Liver (tissue), 9 donors: ENCODE measurements around the gene SOX15. TPM values are rescaled to one million over a fixed set of nuclear protein-coding genes. Genes with fewer than 3 reads are reported as not detected.

Source experiments
- DNase-seq: peaks from one replicate; pipeline ENCODE4 v3.0.0-alpha.2; 2017; ENCODE audit warnings: low spot score
- H3K27ac ChIP-seq, 2 donors: one replicate each; pipeline ENCODE4 v1.7.0; 2013; ENCODE audit warnings: inconsistent platforms in 2 of 2, low read length in 2 of 2, control low read depth in 1 of 2, low read depth in 1 of 2, mild to moderate bottlenecking in 1 of 2
- H3K27me3 ChIP-seq, 4 donors: one replicate each; pipeline versions ENCODE4 v1.6.1 to v1.7.0; 2013; ENCODE audit warnings: low read length in 3 of 4, inconsistent platforms in 1 of 4, mild to moderate bottlenecking in 1 of 4, moderate library complexity in 1 of 4; ENCODE audit not compliant: control insufficient read depth in 4 of 4, insufficient read depth in 4 of 4
- H3K36me3 ChIP-seq, 4 donors: one replicate each; pipeline versions ENCODE4 v1.6.1 to v1.7.0; 2013; ENCODE audit warnings: low read length in 3 of 4, mild to moderate bottlenecking in 3 of 4, low read depth in 1 of 4, moderate library complexity in 1 of 4; ENCODE audit not compliant: control insufficient read depth in 4 of 4, insufficient read depth in 3 of 4
- H3K4me1 ChIP-seq, 4 donors: one replicate each; pipeline versions ENCODE4 v1.6.1 to v1.7.0; 2013; ENCODE audit warnings: low read length in 3 of 4, mild to moderate bottlenecking in 3 of 4, moderate library complexity in 1 of 4; ENCODE audit not compliant: control insufficient read depth in 4 of 4, insufficient read depth in 4 of 4
- H3K4me3 ChIP-seq, 3 donors: one replicate each; pipeline versions ENCODE4 v1.6.1 to v1.7.0; 2013; ENCODE audit warnings: low read length in 3 of 3, control low read depth in 1 of 3, low read depth in 1 of 3, mild to moderate bottlenecking in 1 of 3
- H3K9ac ChIP-seq, 2 donors: one replicate each; pipeline ENCODE4 v1.7.0; 2013; ENCODE audit warnings: low read length in 2 of 2, mild to moderate bottlenecking in 2 of 2, moderate library complexity in 2 of 2, control low read depth in 1 of 2, low read depth in 1 of 2
- H3K9me3 ChIP-seq, 4 donors: one replicate each; pipeline versions ENCODE4 v1.6.1 to v1.7.0; 2013; ENCODE audit warnings: low read length in 3 of 4; ENCODE audit not compliant: control insufficient read depth in 4 of 4
- ATF3 ChIP-seq: IDR thresholded peaks from 2 replicates; pipeline ENCODE4 v1.6.1; 2016; ENCODE audit warnings: antibody characterized with exemption
- CTCF ChIP-seq: fragments of 150-350 bp; IDR thresholded peaks from 2 replicates; pipeline ENCODE4 v1.5.1; 2017; ENCODE audit warnings: improper control_type of control experiment, low read depth, low read length; ENCODE audit not compliant: missing input control
- EGR1 ChIP-seq, 2 donors: IDR thresholded peaks; 2 replicates each; pipeline ENCODE4 v1.6.1; 2016 to 2018; ENCODE audit warnings: antibody characterized with exemption in 2 of 2, low read depth in 2 of 2
- FOXA1 ChIP-seq: IDR thresholded peaks from 2 replicates; pipeline ENCODE4 v1.6.1; 2016; ENCODE audit warnings: antibody characterized with exemption
- FOXA2 ChIP-seq: IDR thresholded peaks from 2 replicates; pipeline ENCODE4 v1.6.1; 2016; ENCODE audit warnings: antibody characterized with exemption
- GABPA ChIP-seq, 2 donors: IDR thresholded peaks in 1 of 2; conservative IDR thresholded peaks in 1 of 2; 2 replicates each; pipeline ENCODE4 v1.6.1; 2016; ENCODE audit warnings: antibody characterized with exemption in 2 of 2, mild to moderate bottlenecking in 1 of 2, moderate library complexity in 1 of 2
- HNF4A ChIP-seq, 2 donors: conservative IDR thresholded peaks; 2 replicates each; pipeline ENCODE4 v1.6.1; 2016; ENCODE audit warnings: antibody characterized with exemption in 2 of 2, mild to moderate bottlenecking in 2 of 2
- HNF4G ChIP-seq: IDR thresholded peaks from 2 replicates; pipeline ENCODE4 v1.6.1; 2016; ENCODE audit warnings: antibody characterized with exemption
- JUND ChIP-seq, 2 donors: IDR thresholded peaks; 2 replicates each; pipeline ENCODE4 v1.6.1; 2016; ENCODE audit warnings: antibody characterized with exemption in 2 of 2
- MAX ChIP-seq: IDR thresholded peaks from 2 replicates; pipeline ENCODE4 v1.6.1; 2016; ENCODE audit warnings: antibody characterized with exemption
- NR2F2 ChIP-seq: IDR thresholded peaks from 2 replicates; pipeline ENCODE4 v1.6.1; 2016; ENCODE audit warnings: antibody characterized with exemption
- REST ChIP-seq: IDR thresholded peaks from 2 replicates; pipeline ENCODE4 v1.6.1; 2016; ENCODE audit warnings: antibody characterized with exemption, mild to moderate bottlenecking
- RXRA ChIP-seq, 2 donors: IDR thresholded peaks; 2 replicates each; pipeline ENCODE4 v1.6.1; 2017 to 2018; ENCODE audit warnings: antibody characterized with exemption in 2 of 2, mild to moderate bottlenecking in 1 of 2
- SP1 ChIP-seq: IDR thresholded peaks from 2 replicates; pipeline ENCODE4 v1.6.1; 2018; ENCODE audit warnings: antibody characterized with exemption, mild to moderate bottlenecking
- TAF1 ChIP-seq: conservative IDR thresholded peaks from 2 replicates; pipeline ENCODE4 v1.6.1; 2016; ENCODE audit warnings: antibody characterized with exemption, mild to moderate bottlenecking
- YY1 ChIP-seq: IDR thresholded peaks from 2 replicates; pipeline ENCODE4 v1.6.1; 2016; ENCODE audit warnings: antibody characterized with exemption, mild to moderate bottlenecking
- ZBTB33 ChIP-seq: IDR thresholded peaks from 2 replicates; pipeline ENCODE4 v1.6.1; 2016; ENCODE audit warnings: antibody characterized with exemption
- WGBS: extraction: QIAGEN DNeasy Blood & Tissue Kit; methylation state at CpG from one replicate; pipeline ENCODE4 v1.1.7; 2013; 5-methylcytosine and 5-hydroxymethylcytosine counted together
- polyA plus RNA-seq, 2 donors: library from polyadenylated mRNA; stranded (reverse) in 1 of 2; unstranded in 1 of 2; fragments of 200-250 nt in 1 of 2; fragments of >200 nt in 1 of 2; fragmentation: Nextera tagmentation in 1 of 2; extraction: Ambion mirVana in 1 of 2; gene quantifications; one replicate each; pipeline versions ENCODE4 v1.2.1 to v1.2.3, GENCODE V29; 2013 to 2015
- total RNA-seq, 2 donors: library from RNA; depleted of rRNA; stranded (reverse); fragments of >200 nt; gene quantifications; one replicate each; pipeline ENCODE4 v1.2.3, GENCODE V29; 2014
- donor health status: healthy.
- donor health status: healthy.
- donor health status: healthy.
- donor health status: healthy.
- donor health status: healthy.

Gene SOX15
- total and polyA plus RNA-seq, 4 donors: 0.06 to 0.33 (median 0.17) TPM; not detected in 1

- Histone ChIP-seq H3K9ac (no peak overlapping the region), H3K27ac (no peak overlapping the region), H3K36me3 (no peaks in the 10 kb centered on the region), H3K4me1 (peaks cover 8 to 31% (median 20%) of the 10 kb centered on the region in 4 donors), H3K9me3 (no peaks in the 10 kb centered on the region), H3K27me3 (no peaks in the 10 kb centered on the region), H3K4me3 (no peak overlapping the region)
- no peak for DNase-seq
- 84% methylated on average over 10 of the region's 10 CpGs for WGBS
- TF ChIP-seq REST (no peak), RXRA (IDR thresholded peaks at IDR 0.05) (no peak), FOXA2 (no peak), YY1 (no peak), NR2F2 (no peak), EGR1 (IDR thresholded peaks at IDR 0.05; ENCODE audit: low read depth in 2 of 2) (no peak), GABPA (IDR thresholded peaks at IDR 0.05 in 1 of 2, conservative IDR thresholded peaks at IDR 0.05 in 1 of 2) (no peak), HNF4G (no peak), CTCF (no peak), MAX (no peak), SP1 (no peak), ZBTB33 (no peak), ATF3 (no peak)
These were observed 34.5 kb downstream of the SOX15 start for GRCh38 chr17:7555320-7555948.

- no peak for DNase-seq
- Histone ChIP-seq H3K36me3 (no peaks in the 10 kb centered on the region), H3K27me3 (no peaks in the 10 kb centered on the region), H3K4me1 (peaks cover under 1 to 26% (median 12%) of the 10 kb centered on the region in 4 donors), H3K27ac (peak overlapping the region in 1 of 2 donors; percentile 19), H3K9ac (no peak overlapping the region), H3K4me3 (no peak overlapping the region), H3K9me3 (no peaks in the 10 kb centered on the region)
- 97% methylated on average over 1 of the region's 1 CpG for WGBS
- TF ChIP-seq HNF4G (no peak), JUND (IDR thresholded peaks at IDR 0.05) (no peak), EGR1 (IDR thresholded peaks at IDR 0.05; ENCODE audit: low read depth in 2 of 2) (no peak), FOXA2 (no peak), HNF4A (conservative IDR thresholded peaks at IDR 0.05) (no peak), NR2F2 (no peak), SP1 (no peak), CTCF (no peak), YY1 (no peak), REST (no peak), TAF1 (no peak), FOXA1 (no peak), RXRA (IDR thresholded peaks at IDR 0.05) (no peak), MAX (no peak)
These were observed 36.5 kb downstream of the SOX15 start for GRCh38 chr17:7553356-7553755.
